Fibroblast of villous mesenchyme (primary cell): ENCODE results near the gene KLF14. TPM values are rescaled to one million over a fixed set of nuclear protein-coding genes. Genes with fewer than 3 reads are reported as not detected.

ENCODE experiments used
- DNase-seq: peaks from one replicate; pipeline ENCODE4 v3.0.0-alpha.2; 2010; ENCODE audit warnings: low read depth
- H3K4me3 ChIP-seq: 2 replicates; pipeline ENCODE4 v1.5.1; 2011; ENCODE audit warnings: low read depth, mild to moderate bottlenecking, low read length
- total RNA-seq: library from RNA; depleted of rRNA; stranded (reverse); fragments of >200 nt; gene quantifications from 2 replicates; pipeline ENCODE4 v1.2.3, GENCODE V29; 2012
- TF ChIP-seq, protein P1 (sequence below): IDR thresholded peaks from 2 replicates; pipeline ENCODE4 v1.5.1; 2012; ENCODE audit warnings: low read depth, mild to moderate bottlenecking, low read length; ENCODE audit not compliant: insufficient read depth

Gene KLF14
- total RNA-seq, 1 donor: under 0.01 TPM

DNA sequence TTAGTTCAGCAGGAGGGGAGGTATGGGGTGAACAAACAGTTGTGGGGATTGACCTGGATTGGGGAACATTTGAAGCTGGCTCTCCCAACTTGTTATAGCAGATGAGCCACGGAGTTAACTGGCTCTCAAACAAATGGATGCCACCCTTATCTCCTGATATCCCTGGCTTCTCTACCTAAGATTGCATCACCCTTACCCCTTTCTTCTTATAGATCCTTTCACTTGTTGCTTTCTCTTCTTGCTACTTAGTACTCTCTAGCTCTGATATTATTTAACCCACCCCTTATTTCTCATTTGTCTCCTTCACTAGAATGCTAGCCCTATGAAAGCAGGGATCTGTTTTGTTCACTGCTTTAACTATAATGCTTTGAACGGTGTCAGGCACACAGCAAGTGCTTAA, 22.3 kb upstream of the KLF14 start:
- TF ChIP-seq, protein P1, sequence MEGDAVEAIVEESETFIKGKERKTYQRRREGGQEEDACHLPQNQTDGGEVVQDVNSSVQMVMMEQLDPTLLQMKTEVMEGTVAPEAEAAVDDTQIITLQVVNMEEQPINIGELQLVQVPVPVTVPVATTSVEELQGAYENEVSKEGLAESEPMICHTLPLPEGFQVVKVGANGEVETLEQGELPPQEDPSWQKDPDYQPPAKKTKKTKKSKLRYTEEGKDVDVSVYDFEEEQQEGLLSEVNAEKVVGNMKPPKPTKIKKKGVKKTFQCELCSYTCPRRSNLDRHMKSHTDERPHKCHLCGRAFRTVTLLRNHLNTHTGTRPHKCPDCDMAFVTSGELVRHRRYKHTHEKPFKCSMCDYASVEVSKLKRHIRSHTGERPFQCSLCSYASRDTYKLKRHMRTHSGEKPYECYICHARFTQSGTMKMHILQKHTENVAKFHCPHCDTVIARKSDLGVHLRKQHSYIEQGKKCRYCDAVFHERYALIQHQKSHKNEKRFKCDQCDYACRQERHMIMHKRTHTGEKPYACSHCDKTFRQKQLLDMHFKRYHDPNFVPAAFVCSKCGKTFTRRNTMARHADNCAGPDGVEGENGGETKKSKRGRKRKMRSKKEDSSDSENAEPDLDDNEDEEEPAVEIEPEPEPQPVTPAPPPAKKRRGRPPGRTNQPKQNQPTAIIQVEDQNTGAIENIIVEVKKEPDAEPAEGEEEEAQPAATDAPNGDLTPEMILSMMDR: no peak
- no peak overlapping the region for H3K4me3 ChIP-seq
- no peak for DNase-seq

DNA sequence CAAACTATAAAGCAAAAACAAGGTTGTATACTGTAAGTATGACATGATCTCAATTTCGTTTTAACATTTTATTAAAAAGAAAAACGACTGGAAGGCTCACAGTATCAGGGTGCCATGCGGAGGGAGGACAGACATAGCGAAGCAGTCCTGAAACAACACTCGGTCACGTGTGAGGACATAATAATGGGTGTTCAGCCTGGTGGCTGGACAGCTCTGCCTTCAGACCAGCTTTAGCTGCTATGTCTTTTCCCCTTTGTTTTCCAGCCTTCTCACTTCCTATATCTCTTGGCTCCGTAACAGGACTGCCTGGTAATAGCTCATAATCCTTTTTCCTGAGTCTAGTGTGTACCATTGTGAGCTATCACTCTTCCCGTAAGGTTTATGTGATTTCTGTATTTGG, 18.4 kb upstream of the KLF14 start:
- TF ChIP-seq, protein P1: no peak
- H3K4me3 ChIP-seq: no peak overlapping the region
- DNase-seq: no peak

DNA sequence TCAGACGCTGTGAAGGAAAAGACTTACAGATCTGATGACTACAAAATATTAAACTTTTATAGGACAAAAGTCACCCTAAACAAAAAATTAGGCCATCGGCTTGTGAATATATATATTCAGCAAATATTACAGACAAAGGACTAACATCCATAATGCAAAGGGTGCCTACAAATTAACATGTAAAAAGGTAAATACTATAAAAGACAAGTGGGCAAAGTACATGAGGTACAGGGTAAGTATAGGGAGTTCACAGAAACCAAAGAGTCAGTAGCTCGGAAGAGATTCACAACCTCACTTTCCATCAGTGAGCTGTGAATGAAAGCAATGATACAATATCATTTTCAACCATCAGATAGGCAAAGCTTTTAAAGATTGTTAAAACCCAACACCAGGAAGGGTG, 16.7 kb upstream of the KLF14 start:
- no peak overlapping the region for H3K4me3 ChIP-seq
- TF ChIP-seq, protein P1: no peak
- DNase-seq: no peak

DNA sequence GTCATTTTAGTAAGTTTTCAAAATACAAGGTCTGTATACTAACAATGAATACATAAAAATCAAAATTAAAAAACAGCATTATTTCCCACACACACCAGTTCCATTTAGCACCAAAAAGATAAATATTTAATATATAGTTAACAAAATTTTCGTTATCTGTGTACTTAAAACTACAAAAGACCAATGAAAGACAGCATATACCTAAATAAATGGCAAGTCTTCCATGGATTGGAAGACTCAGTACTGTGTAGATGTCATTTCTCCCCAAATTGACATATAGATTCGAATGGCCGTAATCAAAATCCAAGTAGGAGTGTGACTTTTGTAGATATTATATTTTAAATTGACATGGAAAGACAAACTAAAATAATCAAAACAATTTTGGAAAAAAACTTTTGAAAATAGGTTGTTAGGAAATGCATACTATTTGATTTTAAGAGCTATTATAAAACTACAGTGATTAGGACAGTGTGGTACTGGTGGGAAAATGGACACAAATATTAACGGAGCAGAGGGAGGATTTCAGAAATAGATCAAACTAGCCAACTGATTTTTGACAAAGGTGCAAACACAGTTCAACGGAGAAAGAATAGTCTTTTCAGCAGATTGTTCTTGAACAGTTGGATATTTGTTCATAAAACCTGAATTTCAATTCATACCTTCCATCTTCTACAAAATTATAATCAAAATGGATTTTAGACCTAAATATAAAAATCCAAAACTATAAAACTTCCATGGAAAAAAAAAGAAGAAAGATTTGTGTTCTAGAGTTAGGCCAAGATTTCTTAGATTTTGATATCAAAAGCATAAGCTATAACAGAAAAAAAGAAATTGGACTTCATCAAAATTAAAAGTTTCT, 14.8 kb upstream of the KLF14 start:
- DNase-seq: no peak
- no peak overlapping the region for H3K4me3 ChIP-seq
- TF ChIP-seq, protein P1: no peak

DNA sequence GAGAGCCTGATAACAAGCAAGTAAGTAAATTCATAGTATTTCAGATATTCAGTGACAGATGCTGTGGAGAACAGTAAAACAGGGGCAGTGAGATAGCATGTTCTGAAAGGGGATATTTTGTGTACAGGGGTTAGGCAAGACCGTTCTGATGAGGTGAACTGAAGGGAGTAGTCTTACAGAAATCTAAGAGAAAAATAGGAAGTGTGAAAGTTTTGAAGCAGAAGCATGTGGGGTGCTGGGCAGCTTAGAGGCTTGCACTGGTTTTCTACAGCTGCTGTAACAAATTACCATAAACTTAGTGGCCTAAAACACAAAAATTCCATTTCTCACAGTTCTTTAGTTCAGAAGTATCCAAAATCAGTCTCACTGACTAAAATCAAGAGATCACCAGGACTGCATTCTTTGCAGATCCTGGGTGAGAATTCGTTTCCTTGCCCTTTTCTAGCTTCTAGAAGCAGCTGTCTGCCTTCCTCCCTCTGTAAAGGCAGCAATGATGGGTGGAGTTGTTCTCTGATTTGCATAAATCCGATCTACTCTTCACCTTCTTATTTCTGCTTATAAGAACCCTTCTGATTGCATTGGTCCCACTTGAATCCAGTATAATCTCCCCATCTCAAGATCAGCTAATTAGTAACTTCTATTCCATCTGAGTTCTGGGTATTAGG, 7.5 kb upstream of the KLF14 start:
- H3K4me3 ChIP-seq: no peak overlapping the region
- DNase-seq: no peak
- TF ChIP-seq, protein P1: no peak

DNA sequence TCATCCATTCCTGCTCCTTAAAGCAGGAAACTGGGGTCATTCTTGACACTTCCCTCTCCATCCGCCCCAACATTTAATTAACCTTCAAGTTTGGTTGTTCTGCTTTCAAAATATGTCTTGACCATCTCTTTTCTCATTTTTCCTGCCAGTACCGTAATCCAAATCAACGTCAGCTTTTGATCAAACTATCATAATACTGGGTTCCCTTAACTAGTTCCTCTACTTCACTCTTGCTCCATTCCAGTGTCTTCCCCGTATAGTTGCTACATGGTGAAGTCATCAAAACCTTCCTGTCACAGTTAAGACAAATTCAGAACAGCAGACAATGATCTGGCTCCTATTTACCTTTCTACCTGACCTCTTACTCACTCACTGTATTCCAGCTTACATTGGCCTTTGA, 6.6 kb upstream of the KLF14 start:
- DNase-seq: no peak
- no peak overlapping the region for H3K4me3 ChIP-seq
- TF ChIP-seq, protein P1: no peak
